ENCODE results near the gene GAS2. TPM values are rescaled to one million over a fixed set of nuclear protein-coding genes. Genes with fewer than 3 reads are reported as not detected.

The GAS2 gene
- total and polyA plus RNA-seq, 9 of the 15 experiments (the other 6 are each of a cell fraction or from before 2014, with no cell fraction given) = 0.77 to 1.9 (median 1.1) TPM

- Histone ChIP-seq H3K27me3 (ENCODE audit: control insufficient read depth in 2 of 2, insufficient read depth in 2 of 2, low read length in 2 of 2) (no peaks in the 10 kb centered on the region), H3K9ac (ENCODE audit: insufficient read depth in 1 of 2, low read depth in 2 of 2, low read length in 2 of 2) (no peak overlapping the region), H3K36me3 (ENCODE audit: control insufficient read depth, insufficient read depth, low read length) (no peaks in the 10 kb centered on the region), H3K4me1 (replicated peaks in 1 of 2; ENCODE audit: control insufficient read depth in 2 of 2, insufficient read depth in 2 of 2, low read length in 2 of 2) (no peaks in the 10 kb centered on the region), H3K9me3 (replicated peaks; ENCODE audit: control insufficient read depth, insufficient read depth, low read depth, low read length) (no peaks in the 10 kb centered on the region), H3K27ac (ENCODE audit: extremely low read depth, low read depth, low read length) (no peak overlapping the region), H3K9me1 (ENCODE audit: control insufficient read depth, insufficient read depth, low read length) (no peaks in the 10 kb centered on the region), H4K20me1 (replicated peaks; ENCODE audit: control insufficient read depth, insufficient read depth, low read length) (no peaks in the 10 kb centered on the region), H3K4me2 (ENCODE audit: insufficient read depth, low read length) (no peak overlapping the region), H3K79me2 (ENCODE audit: control insufficient read depth, insufficient read depth, low read length) (no peaks in the 10 kb centered on the region), H3K4me3 (no peak overlapping the region), H2AFZ (ENCODE audit: low read depth, low read length) (no peak overlapping the region)
- no TSS peak for BruUV-seq (replicated peaks)
- POLR2A ChIA-PET = no interaction called here
- WGBS (ENCODE audit: insufficient coverage, low coverage, missing lambda C conversion rate) = 4% methylated on average over 3 of the region's 3 CpGs
- intact Hi-C loops (cut with micrococcal nuclease) (no loop called here), in situ Hi-C loops (cut with MboI) (no loop called here)
- CTCF ChIA-PET (ENCODE audit: low intra/inter-chr PET ratio) = interaction anchor here (0.5 kb wide), 1 partner anchor 1565 kb away, joined by 3 read pairs; no protein-coding TSS in a partner anchor
- no peak for DNase-seq (ENCODE audit: extremely low read depth in 1 of 4, low spot score in 3 of 4)
- no peak for ATAC-seq
- FAIRE-seq = no peak
- TF ChIP-seq ETS1 (conservative IDR thresholded peaks at IDR 0.05; ENCODE audit: control insufficient read depth, low read depth, low read length) (no peak), MTA2 (IDR thresholded peaks at IDR 0.05; ENCODE audit: low read depth) (no peak), ZNF277 (CRISPR knock-in tag; IDR thresholded peaks at IDR 0.05; ENCODE audit: borderline replicate concordance) (no peak), ZNF324 (CRISPR knock-in tag; IDR thresholded peaks at IDR 0.05) (no peak), SNRNP70 (optimal IDR thresholded peaks at IDR 0.05; ENCODE audit: low read depth, low read length) (no peak), RREB1 (CRISPR knock-in tag; IDR thresholded peaks at IDR 0.05) (no peak), KAT8 (IDR thresholded peaks at IDR 0.05; ENCODE audit: low read depth) (no peak), ZBTB2 (IDR thresholded peaks at IDR 0.05) (no peak), PCBP1 (IDR thresholded peaks at IDR 0.05; ENCODE audit: low read depth, low read length, poor library complexity, severe bottlenecking) (no peak), ZNF143 (CRISPR knock-in tag; IDR thresholded peaks at IDR 0.05) (no peak), ZEB2 (IDR thresholded peaks at IDR 0.05) (no peak), ZNF431 (CRISPR knock-in tag; IDR thresholded peaks at IDR 0.05) (no peak), ZKSCAN8 (CRISPR knock-in tag; IDR thresholded peaks at IDR 0.05) (no peak)
Measured at GRCh38 chr11:22711071-22711770, 44.8 kb downstream of the GAS2 start.

Data from K562 (cell line).